Upper lobe of left lung (tissue), 4 donors: ENCODE results near the gene SPN.

Source experiments
- CTCF ChIP-seq, 6 experiments: fragments of 450-650 bp in 4 of 6; fragments of 200-600 bp in 2 of 6; sonication (generic) in 2 of 6; IDR thresholded peaks; one replicate each; pipeline ENCODE4 v1.5.1; 2016 to 2019; ENCODE audit warnings: antibody characterized with exemption in 6 of 6
- EP300 ChIP-seq, 4 donors: sonication (generic); formaldehyde crosslinking; IDR thresholded peaks; one replicate each; pipeline ENCODE4 v1.5.1; 2017; ENCODE audit warnings: antibody characterized with exemption in 4 of 4, control low read depth in 2 of 4
- POLR2A ChIP-seq, 4 donors: fragments of 450-650 bp; IDR thresholded peaks; one replicate each; pipeline ENCODE4 v1.5.1; 2016 to 2017; ENCODE audit warnings: antibody characterized with exemption in 4 of 4, mild to moderate bottlenecking in 2 of 4
- POLR2AphosphoS5 ChIP-seq, 2 donors: sonication (generic); formaldehyde crosslinking; IDR thresholded peaks; one replicate each; pipeline ENCODE4 v1.5.1; 2017; ENCODE audit warnings: antibody characterized with exemption in 2 of 2

- TF ChIP-seq CTCF (IDR thresholded peaks at IDR 0.05), result no peak
- TF ChIP-seq EP300 (IDR thresholded peaks at IDR 0.05), result no peak
- no peak for TF ChIP-seq POLR2A (IDR thresholded peaks at IDR 0.05)
- TF ChIP-seq POLR2AphosphoS5 (IDR thresholded peaks at IDR 0.05), result no peak
Measured at GRCh38 chr16:29697391-29697790, 34.3 kb downstream of the SPN start.
